Measurements from ENCODE around the gene CDK14.

- TF ChIP-seq REST (IDR thresholded peaks at IDR 0.05; ENCODE audit: insufficient read depth in 1 of 2, low read depth in 2 of 2, low read length in 2 of 2): no peak
- no peak for TF ChIP-seq POLR2AphosphoS5 (IDR thresholded peaks at IDR 0.05; ENCODE audit: low read depth, low read length)
- TF ChIP-seq FOXP2 (optimal IDR thresholded peaks at IDR 0.05; ENCODE audit: borderline replicate concordance, extremely low read depth, extremely low read length, insufficient read depth): no peak
Observed at GRCh38 chr7:91199601-91200000, 603.5 kb downstream of the CDK14 start.

All from PFSK-1 (cell line).